HL-60 (cell line): ENCODE data around the gene KCNE1.

Experiments
- CTCF ChIP-seq: IDR thresholded peaks from one replicate; pipeline ENCODE4 v1.5.1; 2011; ENCODE audit warnings: low read length, control low read depth, inconsistent platforms; ENCODE audit not compliant: insufficient read depth
- GABPA ChIP-seq: IDR thresholded peaks from 2 replicates; pipeline ENCODE4 v1.6.1; 2012; ENCODE audit warnings: low read depth
- POLR2AphosphoS5 ChIP-seq: IDR thresholded peaks from 2 replicates; pipeline ENCODE4 v1.6.1; 2012; ENCODE audit warnings: low read depth
- REST ChIP-seq: IDR thresholded peaks from 2 replicates; pipeline ENCODE4 v1.6.1; 2012; ENCODE audit warnings: low read depth; ENCODE audit not compliant: insufficient replicate concordance
- SPI1 ChIP-seq: IDR thresholded peaks from 2 replicates; pipeline ENCODE4 v1.6.1; 2012; ENCODE audit warnings: low read depth, mild to moderate bottlenecking, borderline replicate concordance

- TF ChIP-seq CTCF (no peak), POLR2AphosphoS5 (no peak), GABPA (no peak), REST (no peak), SPI1 (no peak)
These were observed 21.9 kb upstream of the KCNE1 start for GRCh38 chr21:34533938-34534337.
